Measurements from ENCODE around the gene SLC27A3. TPM values are rescaled to one million over a fixed set of nuclear protein-coding genes. Genes with fewer than 3 reads are reported as not detected.

Gene SLC27A3
- total RNA-seq, 1 experiment from 2014 or later, result 11.1 TPM

- Mint-ChIP-seq H3K27ac (ENCODE audit: low read depth, unreplicated experiment) (peak overlapping the region; percentile 1), H3K36me3 (ENCODE audit: insufficient read depth, unreplicated experiment) (no peaks in the 10 kb centered on the region), H3K4me3 (ENCODE audit: unreplicated experiment) (peak overlapping the region; percentile 4), H3K27me3 (ENCODE audit: insufficient read depth, unreplicated experiment) (peaks cover 14% of the 10 kb centered on the region), H3K9me3 (ENCODE audit: unreplicated experiment) (no peaks in the 10 kb centered on the region), H3K4me1 (ENCODE audit: insufficient read depth, unreplicated experiment) (peaks cover 19% of the 10 kb centered on the region)
- TF ChIP-seq CTCF (IDR thresholded peaks at IDR 0.05; ENCODE audit: unreplicated experiment), result no peak
- DNase-seq (ENCODE audit: unreplicated experiment), result no peak
- ChIA-PET POLR2A (no interaction called here), CTCF (interaction anchor here (0.6 to 0.7 kb wide), 2 partner anchors 153 to 1073 kb away, joined by 3 to 6 read pairs; no protein-coding TSS in a partner anchor)
- BruUV-seq (replicated peaks), result no TSS peak
- intact Hi-C loops (cut with micrococcal nuclease), result loop anchor here (10.0 kb wide), 1 partner anchor 394 kb away; no protein-coding TSS in a partner anchor
Observed at GRCh38 chr1:153790313-153790965, 15.2 kb downstream of the SLC27A3 start.

GRCh38 chr1:153790966-153791647 is 15.9 kb downstream of the SLC27A3 start:
- CTCF ChIA-PET, result interaction anchor here (0.7 to 2.1 kb wide), 3 partner anchors 128 to 195 kb away, joined by 6 read pairs; partner anchors contain the start of gene RAB13
- no peak for TF ChIP-seq CTCF (IDR thresholded peaks at IDR 0.05; ENCODE audit: unreplicated experiment)
- no peak overlapping the region for H3K27ac Mint-ChIP-seq (ENCODE audit: low read depth, unreplicated experiment)
- peaks cover 19% of the 10 kb centered on the region for H3K4me1 Mint-ChIP-seq (ENCODE audit: insufficient read depth, unreplicated experiment)
- DNase-seq (ENCODE audit: unreplicated experiment), result peak; percentile 83
- no TSS peak for BruUV-seq (replicated peaks)
- H3K36me3 Mint-ChIP-seq (ENCODE audit: insufficient read depth, unreplicated experiment), result no peaks in the 10 kb centered on the region
- no peaks in the 10 kb centered on the region for H3K9me3 Mint-ChIP-seq (ENCODE audit: unreplicated experiment)
- POLR2A ChIA-PET, result interaction anchor here (1.1 to 2.3 kb wide), 3 partner anchors 7 to 187 kb away, joined by 4 to 14 read pairs (median 4); no protein-coding TSS in a partner anchor
- peaks cover 14% of the 10 kb centered on the region for H3K27me3 Mint-ChIP-seq (ENCODE audit: insufficient read depth, unreplicated experiment)
- intact Hi-C loops (cut with micrococcal nuclease), result loop anchor here (10.0 kb wide), 1 partner anchor 394 kb away; no protein-coding TSS in a partner anchor
- H3K4me3 Mint-ChIP-seq (ENCODE audit: unreplicated experiment), result peak overlapping the region; percentile 4

- no TSS peak for BruUV-seq (replicated peaks)
- intact Hi-C loops (cut with micrococcal nuclease), result loop anchor here (10.0 kb wide), 1 partner anchor 393 kb away; no protein-coding TSS in a partner anchor
- DNase-seq (ENCODE audit: unreplicated experiment), result peak; percentile 28
- peaks cover 14% of the 10 kb centered on the region for H3K27me3 Mint-ChIP-seq (ENCODE audit: insufficient read depth, unreplicated experiment)
- no peak for TF ChIP-seq CTCF (IDR thresholded peaks at IDR 0.05; ENCODE audit: unreplicated experiment)
- ChIA-PET CTCF (interaction anchor here (0.5 to 2.1 kb wide), 6 partner anchors 11 to 198 kb away, joined by 3 to 6 read pairs (median 3); partner anchors contain the start of genes RAB13 and S100A13), POLR2A (interaction anchor here (1.1 to 2.3 kb wide), 3 partner anchors 8 to 187 kb away, joined by 4 to 14 read pairs (median 4); no protein-coding TSS in a partner anchor)
- H3K4me1 Mint-ChIP-seq (ENCODE audit: insufficient read depth, unreplicated experiment), result peaks cover 24% of the 10 kb centered on the region
- no peaks in the 10 kb centered on the region for H3K9me3 Mint-ChIP-seq (ENCODE audit: unreplicated experiment)
- no peaks in the 10 kb centered on the region for H3K36me3 Mint-ChIP-seq (ENCODE audit: insufficient read depth, unreplicated experiment)
- no peak overlapping the region for H3K27ac Mint-ChIP-seq (ENCODE audit: low read depth, unreplicated experiment)
- H3K4me3 Mint-ChIP-seq (ENCODE audit: unreplicated experiment), result no peak overlapping the region
Observed at GRCh38 chr1:153791648-153792253, 16.5 kb downstream of the SLC27A3 start.
